SH-SY5Y (cell line): ENCODE measurements around the gene MAP3K2.

Source experiments
- GATA2 ChIP-seq: IDR thresholded peaks from 2 replicates; pipeline ENCODE4 v1.6.1; 2011; ENCODE audit warnings: mild to moderate bottlenecking, low read depth, low read length
- GATA3 ChIP-seq: IDR thresholded peaks from 2 replicates; pipeline ENCODE4 v1.6.1; 2011; ENCODE audit warnings: low read depth, mild to moderate bottlenecking, low read length, moderate library complexity

DNA sequence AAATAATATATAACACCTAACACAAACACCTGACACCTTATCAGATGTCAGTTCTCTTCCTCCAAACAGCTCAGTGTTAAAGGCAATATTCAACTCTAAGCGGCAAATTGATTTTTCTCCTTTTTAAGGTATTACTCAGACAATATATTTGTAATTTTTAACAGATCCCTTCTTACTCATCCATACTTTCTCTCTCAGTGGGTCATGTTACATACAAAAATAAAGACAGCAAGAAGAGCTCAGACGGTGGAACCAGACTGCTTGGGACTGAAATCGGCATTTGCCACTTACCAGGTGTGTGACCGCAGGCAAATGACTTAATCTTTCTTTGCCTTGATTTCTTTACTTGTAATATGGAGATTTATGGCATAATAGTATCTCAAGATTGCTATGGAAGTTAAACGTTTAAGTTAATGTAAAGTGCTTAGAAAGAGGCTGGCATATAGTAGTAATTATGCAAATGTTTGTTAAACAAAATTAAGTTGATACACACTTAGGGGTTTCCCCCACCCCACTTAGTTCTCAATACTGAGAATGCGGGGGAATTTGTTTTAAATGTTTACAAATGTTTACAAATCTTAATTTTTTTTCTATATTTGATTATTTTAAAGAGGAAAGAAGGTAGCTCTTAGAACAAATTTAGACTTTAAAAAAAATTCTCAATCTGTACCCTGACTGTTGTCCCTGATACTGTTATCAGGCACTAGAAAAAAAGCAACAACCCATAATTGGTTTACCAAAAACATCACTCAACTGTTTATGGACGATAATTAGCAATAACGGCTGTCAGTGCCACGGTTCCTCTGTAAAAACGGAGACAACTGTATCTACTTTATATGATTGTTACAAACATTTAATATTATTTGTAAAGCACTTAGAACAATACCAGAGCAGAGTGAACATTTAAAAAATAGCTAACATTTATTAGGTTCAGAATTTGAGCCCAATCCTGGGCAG, 25.6 kb downstream of the MAP3K2 start:
- TF ChIP-seq GATA2 (peak; percentile 18; the same call in 1 of the 2 replicates), GATA3 (no peak)
